ENCODE data around the gene C2CD4C.

Gene C2CD4C

DNA sequence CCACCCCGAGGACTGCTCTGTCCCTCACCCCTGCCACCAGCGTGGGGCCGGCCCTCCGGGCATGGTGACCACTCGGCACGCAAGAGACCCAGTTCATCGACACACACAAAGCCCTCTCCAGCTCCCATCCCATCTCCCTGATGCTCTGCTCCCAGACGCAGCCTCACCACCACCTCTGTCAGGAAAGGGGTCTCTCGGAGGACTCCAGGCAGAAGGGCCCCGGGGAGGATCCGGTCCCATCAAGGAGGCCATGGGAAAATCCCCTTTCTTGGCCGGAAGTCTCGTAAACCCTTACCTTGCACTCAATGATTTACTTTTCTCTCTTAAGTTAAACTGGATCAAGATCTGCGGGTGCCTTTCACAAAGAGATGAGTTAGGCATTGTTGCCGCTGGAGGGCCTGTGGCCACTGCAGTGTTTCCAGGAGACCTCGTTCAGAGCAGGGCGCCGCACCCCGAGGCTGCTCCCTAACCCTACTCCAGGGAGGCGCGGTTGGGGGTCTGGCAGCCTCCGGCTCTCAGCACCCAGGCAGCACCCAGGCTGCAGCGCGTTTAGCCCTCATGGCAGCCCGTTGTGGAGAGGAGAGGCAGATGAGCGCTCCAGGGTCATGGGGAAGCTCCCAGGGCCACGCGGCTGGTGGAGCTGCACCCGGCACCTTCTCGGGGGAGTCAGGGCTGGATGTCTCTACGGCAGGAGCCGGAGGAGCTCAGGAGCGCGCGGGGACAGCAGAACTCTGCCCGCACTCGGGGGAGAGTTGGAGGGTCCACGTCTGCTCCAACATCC, 31.0 kb downstream of the C2CD4C start:
- ChIA-PET POLR2A (no interaction called here), CTCF (no interaction called here)
- no peak for DNase-seq
- 79% methylated on average over 28 of the region's 38 CpGs for WGBS (ENCODE audit: insufficient coverage)
- Histone ChIP-seq H3K27me3 (replicated peaks in 2 of 5; ENCODE audit: control insufficient read depth in 4 of 5, insufficient read depth in 5 of 5, low read length in 4 of 5) (peaks cover 0 to 37% (median 9%) of the 10 kb centered on the region in 5 experiments), H3K9me3 (ENCODE audit: control extremely low read depth in 1 of 5, control insufficient read depth in 4 of 5, insufficient read depth in 2 of 5, low read depth in 1 of 5, low read length in 4 of 5) (no peaks in the 10 kb centered on the region), H3K27ac (ENCODE audit: insufficient read depth in 1 of 2, low read depth in 1 of 2, low read length in 2 of 2, poor library complexity in 1 of 2, severe bottlenecking in 2 of 2) (no peak overlapping the region), H3K4me3 (ENCODE audit: control insufficient read depth in 1 of 7, extremely low read depth in 1 of 7, insufficient read depth in 4 of 7, low read depth in 2 of 7, low read length in 6 of 7) (no peak overlapping the region), H3K36me3 (ENCODE audit: control insufficient read depth in 4 of 4, insufficient read depth in 4 of 4, low read length in 3 of 4) (no peaks in the 10 kb centered on the region), H3K4me1 (ENCODE audit: control extremely low read depth in 1 of 4, control insufficient read depth in 4 of 4, insufficient read depth in 4 of 4, low read length in 3 of 4) (no peaks in the 10 kb centered on the region)

DNA sequence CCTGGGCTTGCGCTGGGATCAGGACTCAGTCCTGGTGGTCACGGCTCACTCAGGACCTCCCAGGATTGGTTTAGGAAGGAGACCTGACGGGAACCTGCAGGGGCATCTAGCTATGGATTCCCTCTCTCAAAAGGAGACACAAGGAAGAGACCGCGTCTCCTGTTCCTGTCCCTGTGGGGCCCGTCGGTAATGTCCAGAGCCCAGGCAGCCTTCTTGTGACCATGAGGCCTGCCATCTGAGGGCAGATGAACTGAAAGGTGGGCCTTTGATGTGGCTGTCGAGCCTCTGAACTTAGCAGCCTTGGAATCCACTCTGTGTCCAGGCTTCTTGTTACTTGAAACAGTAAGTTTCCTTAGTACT, 32.9 kb downstream of the C2CD4C start:
- H3K4me3 ChIP-seq (ENCODE audit: control insufficient read depth in 1 of 7, extremely low read depth in 1 of 7, insufficient read depth in 4 of 7, low read depth in 2 of 7, low read length in 6 of 7) = no peak overlapping the region
- no peak for DNase-seq
- 80% methylated on average over 8 of the region's 8 CpGs for WGBS (ENCODE audit: insufficient coverage)
- POLR2A ChIA-PET = interaction anchor here (0.5 kb wide), 1 partner anchor 33 kb away, joined by 3 read pairs; no protein-coding TSS in a partner anchor
- peaks cover 0 to 44% (median 8%) of the 10 kb centered on the region in 5 experiments for H3K27me3 ChIP-seq (replicated peaks in 2 of 5; ENCODE audit: control insufficient read depth in 4 of 5, insufficient read depth in 5 of 5, low read length in 4 of 5)
- H3K27ac ChIP-seq (ENCODE audit: insufficient read depth in 1 of 2, low read depth in 1 of 2, low read length in 2 of 2, poor library complexity in 1 of 2, severe bottlenecking in 2 of 2) = no peak overlapping the region
- H3K36me3 ChIP-seq (ENCODE audit: control insufficient read depth in 4 of 4, insufficient read depth in 4 of 4, low read length in 3 of 4) = no peaks in the 10 kb centered on the region
- CTCF ChIA-PET = no interaction called here
- H3K9me3 ChIP-seq (ENCODE audit: control extremely low read depth in 1 of 5, control insufficient read depth in 4 of 5, insufficient read depth in 2 of 5, low read depth in 1 of 5, low read length in 4 of 5) = no peaks in the 10 kb centered on the region
- no peaks in the 10 kb centered on the region for H3K4me1 ChIP-seq (ENCODE audit: control extremely low read depth in 1 of 4, control insufficient read depth in 4 of 4, insufficient read depth in 4 of 4, low read length in 3 of 4)

DNA sequence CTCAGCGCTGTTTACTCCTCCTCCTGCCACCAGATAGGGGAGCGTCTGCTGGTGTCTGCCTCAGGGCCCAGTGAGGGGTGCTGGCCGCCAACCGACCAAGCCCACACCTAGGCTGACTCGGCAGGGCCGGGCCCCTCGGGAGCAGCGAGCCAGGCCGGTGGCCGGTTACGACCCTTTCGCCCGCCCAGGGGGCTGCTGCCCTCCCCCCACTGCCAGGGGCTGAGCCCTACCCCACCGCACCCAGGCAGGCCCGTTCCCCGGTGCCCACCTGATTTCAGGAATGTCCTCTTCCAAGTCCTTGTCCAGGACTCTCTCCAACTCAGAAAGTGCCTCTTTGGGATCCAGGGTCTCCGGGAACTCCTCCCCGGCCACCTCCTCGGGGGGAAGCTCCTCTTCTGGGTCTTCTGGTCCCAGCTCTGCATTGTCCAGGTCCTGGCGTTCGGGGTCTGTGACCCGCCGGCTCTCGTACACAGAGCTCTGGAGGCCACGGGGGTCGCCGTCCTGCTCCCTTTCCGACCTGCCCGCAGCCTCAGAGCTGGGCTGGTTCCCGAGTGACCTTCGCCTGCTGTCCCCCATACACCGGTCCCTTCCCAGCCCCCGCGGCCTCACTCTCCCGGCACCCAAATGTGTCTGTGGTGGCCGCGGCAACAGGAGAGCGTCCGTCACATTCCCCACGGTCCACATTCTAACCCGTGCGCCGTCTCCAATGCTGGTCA, 33.4 kb downstream of the C2CD4C start:
- Histone ChIP-seq H3K27me3 (replicated peaks in 2 of 5; ENCODE audit: control insufficient read depth in 4 of 5, insufficient read depth in 5 of 5, low read length in 4 of 5) (peaks cover 0 to 44% (median 8%) of the 10 kb centered on the region in 5 experiments), H3K4me1 (ENCODE audit: control extremely low read depth in 1 of 4, control insufficient read depth in 4 of 4, insufficient read depth in 4 of 4, low read length in 3 of 4) (no peaks in the 10 kb centered on the region), H3K9me3 (ENCODE audit: control extremely low read depth in 1 of 5, control insufficient read depth in 4 of 5, insufficient read depth in 2 of 5, low read depth in 1 of 5, low read length in 4 of 5) (no peaks in the 10 kb centered on the region), H3K27ac (ENCODE audit: insufficient read depth in 1 of 2, low read depth in 1 of 2, low read length in 2 of 2, poor library complexity in 1 of 2, severe bottlenecking in 2 of 2) (no peak overlapping the region), H3K36me3 (ENCODE audit: control insufficient read depth in 4 of 4, insufficient read depth in 4 of 4, low read length in 3 of 4) (no peaks in the 10 kb centered on the region), H3K4me3 (ENCODE audit: control insufficient read depth in 1 of 7, extremely low read depth in 1 of 7, insufficient read depth in 4 of 7, low read depth in 2 of 7, low read length in 6 of 7) (no peak overlapping the region)
- POLR2A ChIA-PET = interaction anchor here (0.5 kb wide), 1 partner anchor 33 kb away, joined by 3 read pairs; no protein-coding TSS in a partner anchor
- DNase-seq = no peak
- CTCF ChIA-PET = no interaction called here
- 85% methylated on average over 40 of the region's 43 CpGs for WGBS (ENCODE audit: insufficient coverage)

DNA sequence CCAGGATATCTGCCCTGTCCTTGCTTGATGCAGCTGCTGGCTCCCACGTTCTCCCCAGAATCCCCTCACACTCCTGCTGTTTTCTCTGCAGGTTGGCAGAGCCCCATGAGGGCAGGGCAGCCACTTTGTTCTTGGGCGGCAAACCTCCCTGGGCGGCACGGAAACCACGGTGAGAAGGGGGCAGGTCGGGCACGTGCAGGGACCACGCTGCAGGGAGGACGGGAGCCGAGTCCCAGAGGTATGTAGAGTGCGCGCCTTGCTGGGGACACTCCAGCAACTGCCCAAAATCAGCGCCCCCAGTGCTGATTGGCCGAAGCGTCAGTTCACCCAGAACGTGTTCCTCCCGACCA, 34.1 kb downstream of the C2CD4C start:
- Histone ChIP-seq H3K9me3 (ENCODE audit: control extremely low read depth in 1 of 5, control insufficient read depth in 4 of 5, insufficient read depth in 2 of 5, low read depth in 1 of 5, low read length in 4 of 5) (no peaks in the 10 kb centered on the region), H3K27ac (ENCODE audit: insufficient read depth in 1 of 2, low read depth in 1 of 2, low read length in 2 of 2, poor library complexity in 1 of 2, severe bottlenecking in 2 of 2) (no peak overlapping the region), H3K4me3 (ENCODE audit: control insufficient read depth in 1 of 7, extremely low read depth in 1 of 7, insufficient read depth in 4 of 7, low read depth in 2 of 7, low read length in 6 of 7) (no peak overlapping the region), H3K4me1 (ENCODE audit: control extremely low read depth in 1 of 4, control insufficient read depth in 4 of 4, insufficient read depth in 4 of 4, low read length in 3 of 4) (no peaks in the 10 kb centered on the region), H3K27me3 (replicated peaks in 2 of 5; ENCODE audit: control insufficient read depth in 4 of 5, insufficient read depth in 5 of 5, low read length in 4 of 5) (peaks cover 0 to 44% (median 8%) of the 10 kb centered on the region in 5 experiments), H3K36me3 (ENCODE audit: control insufficient read depth in 4 of 4, insufficient read depth in 4 of 4, low read length in 3 of 4) (no peaks in the 10 kb centered on the region)
- ChIA-PET POLR2A (no interaction called here), CTCF (no interaction called here)
- 76% methylated on average over 16 of the region's 17 CpGs for WGBS (ENCODE audit: insufficient coverage)
- DNase-seq = no peak

DNA sequence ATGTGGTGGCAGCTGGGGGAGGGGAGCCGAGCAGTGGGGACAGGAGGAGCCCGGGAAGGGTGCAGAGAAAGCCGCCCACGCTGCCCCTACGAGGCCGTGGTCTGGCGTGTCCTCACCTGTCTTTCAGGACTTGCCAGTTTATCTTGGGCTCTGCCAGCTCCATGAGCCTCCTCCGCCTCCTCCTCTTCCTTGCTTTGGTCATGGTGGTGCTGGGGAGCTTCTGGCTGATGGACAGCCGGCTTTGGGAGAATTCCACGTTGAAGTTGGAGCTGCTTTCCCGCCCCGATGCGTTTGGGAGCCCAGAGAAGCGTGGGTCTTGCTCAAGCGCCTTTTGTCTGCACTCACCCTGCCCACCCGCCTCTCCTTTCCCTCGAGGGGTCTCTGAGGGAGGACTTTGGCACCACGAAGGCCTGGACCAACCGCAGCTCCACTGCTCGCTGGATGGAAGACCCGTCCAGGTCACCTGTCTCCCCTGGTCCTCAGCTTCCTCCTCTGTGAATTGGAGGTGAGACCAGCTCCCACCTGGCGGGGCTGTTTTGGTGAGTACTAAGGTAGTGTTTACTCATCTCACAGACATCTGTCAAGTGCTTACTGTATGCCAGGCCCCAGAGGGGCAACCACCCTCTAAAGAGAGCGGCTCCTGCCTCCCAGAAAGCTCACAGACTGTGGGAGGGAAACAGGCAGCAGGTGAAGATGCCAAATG, 34.6 kb downstream of the C2CD4C start:
- peaks cover 0 to 47% (median 8%) of the 10 kb centered on the region in 5 experiments for H3K27me3 ChIP-seq (replicated peaks in 2 of 5; ENCODE audit: control insufficient read depth in 4 of 5, insufficient read depth in 5 of 5, low read length in 4 of 5)
- CTCF ChIA-PET = no interaction called here
- POLR2A ChIA-PET = no interaction called here
- H3K4me1 ChIP-seq (ENCODE audit: control extremely low read depth in 1 of 4, control insufficient read depth in 4 of 4, insufficient read depth in 4 of 4, low read length in 3 of 4) = no peaks in the 10 kb centered on the region
- no peaks in the 10 kb centered on the region for H3K36me3 ChIP-seq (ENCODE audit: control insufficient read depth in 4 of 4, insufficient read depth in 4 of 4, low read length in 3 of 4)
- H3K9me3 ChIP-seq (ENCODE audit: control extremely low read depth in 1 of 5, control insufficient read depth in 4 of 5, insufficient read depth in 2 of 5, low read depth in 1 of 5, low read length in 4 of 5) = no peaks in the 10 kb centered on the region
- no peak overlapping the region for H3K27ac ChIP-seq (ENCODE audit: insufficient read depth in 1 of 2, low read depth in 1 of 2, low read length in 2 of 2, poor library complexity in 1 of 2, severe bottlenecking in 2 of 2)
- WGBS (ENCODE audit: insufficient coverage) = 86% methylated on average over 19 of the region's 23 CpGs
- H3K4me3 ChIP-seq (ENCODE audit: control insufficient read depth in 1 of 7, extremely low read depth in 1 of 7, insufficient read depth in 4 of 7, low read depth in 2 of 7, low read length in 6 of 7) = no peak overlapping the region
- no peak for DNase-seq

DNA sequence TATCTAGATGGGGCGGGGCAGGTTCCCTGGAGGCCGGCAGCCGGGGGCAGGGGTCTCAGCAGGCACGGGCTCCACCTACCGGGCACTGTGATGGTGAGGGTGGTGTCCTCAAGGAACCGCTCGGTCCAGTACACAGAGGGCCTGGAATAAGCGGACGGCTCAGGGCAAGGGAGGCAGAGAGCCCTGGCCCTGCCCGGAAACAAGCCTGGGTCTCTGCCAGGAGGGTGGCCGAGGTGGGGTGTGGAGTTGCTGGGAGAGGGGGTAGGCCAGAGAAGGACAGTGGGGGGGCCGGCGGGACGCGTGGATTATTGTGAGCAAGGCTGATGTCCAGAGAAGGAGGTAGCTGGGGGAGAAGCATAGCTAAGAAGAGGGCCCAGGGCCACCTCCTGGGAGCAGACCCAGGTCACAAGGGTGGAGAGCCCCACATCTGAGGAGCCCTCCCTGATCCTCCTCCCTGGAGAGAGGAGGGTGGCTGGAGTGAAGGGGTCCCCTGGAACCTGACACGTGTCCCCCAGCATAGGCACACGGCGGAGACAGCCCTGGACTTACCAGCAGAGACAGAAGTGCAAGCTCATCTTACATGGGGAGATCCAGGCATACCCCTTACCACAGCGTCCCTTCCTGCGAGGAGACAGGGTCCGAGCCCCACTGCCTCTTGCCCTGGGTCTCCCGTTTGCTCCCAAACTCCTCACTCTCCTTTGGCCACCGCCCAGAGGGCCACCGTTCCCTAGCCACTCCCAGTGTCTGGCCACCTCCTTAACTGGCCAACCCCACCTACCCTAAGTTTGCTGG, 35.4 kb downstream of the C2CD4C start:
- ChIA-PET CTCF (no interaction called here), POLR2A (no interaction called here)
- Histone ChIP-seq H3K27me3 (replicated peaks in 2 of 5; ENCODE audit: control insufficient read depth in 4 of 5, insufficient read depth in 5 of 5, low read length in 4 of 5) (peaks cover 0 to 45% (median 8%) of the 10 kb centered on the region in 5 experiments), H3K36me3 (ENCODE audit: control insufficient read depth in 4 of 4, insufficient read depth in 4 of 4, low read length in 3 of 4) (no peaks in the 10 kb centered on the region), H3K9me3 (ENCODE audit: control extremely low read depth in 1 of 5, control insufficient read depth in 4 of 5, insufficient read depth in 2 of 5, low read depth in 1 of 5, low read length in 4 of 5) (no peaks in the 10 kb centered on the region), H3K4me3 (ENCODE audit: control insufficient read depth in 1 of 7, extremely low read depth in 1 of 7, insufficient read depth in 4 of 7, low read depth in 2 of 7, low read length in 6 of 7) (no peak overlapping the region), H3K27ac (ENCODE audit: insufficient read depth in 1 of 2, low read depth in 1 of 2, low read length in 2 of 2, poor library complexity in 1 of 2, severe bottlenecking in 2 of 2) (no peak overlapping the region), H3K4me1 (ENCODE audit: control extremely low read depth in 1 of 4, control insufficient read depth in 4 of 4, insufficient read depth in 4 of 4, low read length in 3 of 4) (no peaks in the 10 kb centered on the region)
- DNase-seq = no peak
- 96% methylated on average over 15 of the region's 24 CpGs for WGBS (ENCODE audit: insufficient coverage)

All from common myeloid progenitor, CD34-positive (primary cell).